Lower leg skin (tissue), 4 donors: Measurements from ENCODE around the gene PCBP2. TPM values are rescaled to one million over a fixed set of nuclear protein-coding genes. Genes with fewer than 3 reads are reported as not detected.

Experiments used
- DNase-seq, 2 donors: peaks; one replicate each; pipeline ENCODE4 v3.0.0-alpha.2; 2019; ENCODE audit warnings: low spot score in 2 of 2
- H3K4me3 ChIP-seq: fragments of 200-600 bp; sonication (generic); 2 replicates; pipeline ENCODE4 v1.5.1; 2017; ENCODE audit warnings: mild to moderate bottlenecking, low read depth; ENCODE audit not compliant: poor library complexity, severe bottlenecking
- CTCF ChIP-seq, 3 donors: fragments of 450-650 bp; IDR thresholded peaks; one replicate each; pipeline ENCODE4 v1.5.1; 2016; ENCODE audit warnings: antibody characterized with exemption in 3 of 3, mild to moderate bottlenecking in 3 of 3, moderate library complexity in 2 of 3
- POLR2A ChIP-seq, 2 donors: fragments of 450-650 bp; IDR thresholded peaks; one replicate each; pipeline ENCODE4 v1.6.1; 2016 to 2017; ENCODE audit warnings: antibody characterized with exemption in 2 of 2, mild to moderate bottlenecking in 1 of 2, moderate library complexity in 1 of 2
- WGBS, 2 donors: methylation state at CpG; one replicate each; pipeline ENCODE4 v1.1.5; 2018; 5-methylcytosine and 5-hydroxymethylcytosine counted together
- intact Hi-C: fragments of 100-400 bp; cut with DNase I; formaldehyde crosslinking; loops from one replicate; pipeline ENCODE4 v1.15.0; 2023; ENCODE audit warnings: low total_unique reads
- total RNA-seq, 4 donors: library from RNA; depleted of rRNA; stranded (reverse); fragments of >200 nt; gene quantifications; one replicate each; pipeline ENCODE4 v1.1.0, GENCODE V29; 2016

The PCBP2 gene
- total RNA-seq, 4 donors from 2014 or later, result 343 to 507 (median 389) TPM

GRCh38 chr12:53486736-53487487, 35.0 kb downstream of the PCBP2 start:
- 79 to 82% methylated on average over 11 to 17 of the region's 17 CpGs for WGBS, 2 donors
- H3K4me3 ChIP-seq, result no peak overlapping the region
- intact Hi-C loops, result no loop called here
- TF ChIP-seq POLR2A (IDR thresholded peaks at IDR 0.05), result no peak
- DNase-seq, result peak in 1 of 2 donors; percentile 75

- peak in 1 of 2 donors; percentile 12 for DNase-seq
- 90 to 93% methylated on average over 5 of the region's 5 CpGs for WGBS, 2 donors
- intact Hi-C loops, result no loop called here
- no peak for TF ChIP-seq CTCF (IDR thresholded peaks at IDR 0.05)
- TF ChIP-seq POLR2A (IDR thresholded peaks at IDR 0.05), result no peak
- H3K4me3 ChIP-seq, result no peak overlapping the region
Observed at GRCh38 chr12:53489242-53489864, 37.5 kb downstream of the PCBP2 start.

- peak in 1 of 2 donors; percentile 82 for DNase-seq
- intact Hi-C loops, result no loop called here
- no peak for TF ChIP-seq POLR2A (IDR thresholded peaks at IDR 0.05)
- no peak for TF ChIP-seq CTCF (IDR thresholded peaks at IDR 0.05)
- no peak overlapping the region for H3K4me3 ChIP-seq
- WGBS, 2 donors, result 55 to 62% methylated on average over 20 of the region's 20 CpGs
Observed at GRCh38 chr12:53492188-53492587, 40.3 kb downstream of the PCBP2 start.

GRCh38 chr12:53492830-53493609, 41.1 kb downstream of the PCBP2 start:
- TF ChIP-seq POLR2A (IDR thresholded peaks at IDR 0.05) (no peak), CTCF (IDR thresholded peaks at IDR 0.05) (no peak)
- DNase-seq, result peak; percentile 93 to 99
- intact Hi-C loops, result no loop called here
- peak overlapping the region; percentile 38 for H3K4me3 ChIP-seq
- 2% methylated on average over 22 to 37 of the region's 52 CpGs for WGBS, 2 donors

- intact Hi-C loops, result no loop called here
Observed at GRCh38 chr12:53493610-53494391, 41.9 kb downstream of the PCBP2 start.

More at GRCh38 chr12:53493610-53494391, 41.9 kb downstream of the PCBP2 start:
- 37% methylated on average over 11 of the region's 11 CpGs for WGBS, 2 donors
- peak in 1 of 2 donors; percentile 82 for DNase-seq
- TF ChIP-seq POLR2A (IDR thresholded peaks at IDR 0.05) (no peak), CTCF (IDR thresholded peaks at IDR 0.05) (no peak)
- no peak overlapping the region for H3K4me3 ChIP-seq
